T47D (cell line): ENCODE data around the gene CARM1.

Experiments used
- DNase-seq, 2 experiments: peaks; one replicate each; pipeline versions ENCODE4 v3.0.0 to v3.0.0-alpha.2; 2011 to 2012; ENCODE audit warnings: low read depth in 1 of 2, low spot score in 1 of 2
- JUND ChIP-seq: IDR thresholded peaks from 2 replicates; pipeline ENCODE4 v1.6.1; 2012; ENCODE audit warnings: low read depth
- in situ Hi-C: cut with HindIII; loops from 2 replicates; pipeline ENCODE4 v1.10.0; 2016; ENCODE audit warnings: low sequenced_read_pairs, low pct_unique_long_range_greater_than_20kb

Gene CARM1

GRCh38 chr19:10888421-10888866, 17.1 kb downstream of the CARM1 start:
- DNase-seq: peak in 1 of 2 experiments; percentile 55
- TF ChIP-seq JUND: no peak
- in situ Hi-C loops: no loop called here

- in situ Hi-C loops: no loop called here
- no peak for DNase-seq
- TF ChIP-seq JUND: no peak
Measured at GRCh38 chr19:10889880-10890279, 18.5 kb downstream of the CARM1 start.

- no peak for TF ChIP-seq JUND
- in situ Hi-C loops: no loop called here
- peak in 1 of 2 experiments; percentile 71 for DNase-seq
Measured at GRCh38 chr19:10891405-10892086, 20.2 kb downstream of the CARM1 start.

- in situ Hi-C loops: no loop called here
- DNase-seq: no peak
- no peak for TF ChIP-seq JUND
Measured at GRCh38 chr19:10892256-10892655, 20.9 kb downstream of the CARM1 start.

GRCh38 chr19:10894911-10895213, 23.5 kb downstream of the CARM1 start:
- no peak for TF ChIP-seq JUND
- in situ Hi-C loops: no loop called here
- no peak for DNase-seq

- in situ Hi-C loops: no loop called here
- TF ChIP-seq JUND: no peak
- no peak for DNase-seq
Measured at GRCh38 chr19:10895363-10895762, 24.0 kb downstream of the CARM1 start.

GRCh38 chr19:10895920-10896319, 24.6 kb downstream of the CARM1 start:
- no peak for DNase-seq
- no peak for TF ChIP-seq JUND
- in situ Hi-C loops: no loop called here

- DNase-seq: peak in 1 of 2 experiments; percentile 41
- in situ Hi-C loops: no loop called here
- no peak for TF ChIP-seq JUND
Measured at GRCh38 chr19:10896851-10897526, 25.6 kb downstream of the CARM1 start.

- in situ Hi-C loops: no loop called here
- no peak for TF ChIP-seq JUND
- DNase-seq: no peak
Measured at GRCh38 chr19:10898633-10899032, 27.3 kb downstream of the CARM1 start.

GRCh38 chr19:10899151-10899653, 27.8 kb downstream of the CARM1 start:
- TF ChIP-seq JUND: no peak
- in situ Hi-C loops: no loop called here
- DNase-seq: peak; percentile 70 to 90

GRCh38 chr19:10907925-10908324, 36.6 kb downstream of the CARM1 start:
- no peak for TF ChIP-seq JUND
- in situ Hi-C loops: no loop called here
- no peak for DNase-seq

- no peak for DNase-seq
- TF ChIP-seq JUND: no peak
- in situ Hi-C loops: no loop called here
Measured at GRCh38 chr19:10908380-10908960, 37.1 kb downstream of the CARM1 start.
